Smooth muscle cell (in vitro differentiated cells): ENCODE results near the gene UBAP2. TPM values are rescaled to one million over a fixed set of nuclear protein-coding genes. Genes with fewer than 3 reads are reported as not detected.

Source experiments
- DNase-seq: peaks from one replicate; lab custom pipeline; 2025; ENCODE audit not compliant: unreplicated experiment; lab: John Stamatoyannopoulos, UW
- H2AFZ ChIP-seq: fragments of 200-600 bp; sonication (generic); 2 replicates; pipeline ENCODE4 v1.6.0; 2016; ENCODE audit warnings: antibody characterized with exemption, low read depth, mild to moderate bottlenecking
- H3F3A ChIP-seq: fragments of 200-600 bp; sonication (generic); 2 replicates; pipeline ENCODE4 v1.6.0; 2017; ENCODE audit warnings: antibody characterized with exemption, low read depth
- H3K27ac ChIP-seq: fragments of 200-600 bp; sonication (generic); 2 replicates; pipeline ENCODE4 v1.5.1; 2016; ENCODE audit warnings: low read depth, mild to moderate bottlenecking
- H3K27me3 ChIP-seq: fragments of 200-600 bp; sonication (generic); 2 replicates; pipeline ENCODE4 v1.6.1; 2016; ENCODE audit warnings: low read depth, mild to moderate bottlenecking
- H3K36me3 ChIP-seq: fragments of 200-600 bp; sonication (generic); 2 replicates; pipeline ENCODE4 v1.5.1; 2016; ENCODE audit warnings: low read depth
- H3K4me1 ChIP-seq: fragments of 200-600 bp; sonication (generic); 2 replicates; pipeline ENCODE4 v1.5.1; 2016; ENCODE audit warnings: low read depth
- H3K4me2 ChIP-seq: fragments of 200-600 bp; sonication (generic); 2 replicates; pipeline ENCODE4 v1.6.0; 2016; ENCODE audit warnings: mild to moderate bottlenecking
- H3K4me3 ChIP-seq: fragments of 200-600 bp; sonication (generic); 2 replicates; pipeline ENCODE4 v1.5.1; 2016; ENCODE audit warnings: mild to moderate bottlenecking
- H3K79me2 ChIP-seq: fragments of 200-600 bp; sonication (generic); 2 replicates; pipeline ENCODE4 v1.6.0; 2016; ENCODE audit warnings: low read depth, mild to moderate bottlenecking
- H3K9ac ChIP-seq: fragments of 200-600 bp; sonication (generic); 2 replicates; pipeline ENCODE4 v1.6.0; 2016; ENCODE audit warnings: low read depth
- H3K9me3 ChIP-seq: fragments of 200-600 bp; sonication (generic); replicated peaks from 2 replicates; pipeline ENCODE4 v1.5.1; 2016; ENCODE audit warnings: low read depth
- H4K20me1 ChIP-seq: fragments of 200-600 bp; sonication (generic); 2 replicates; pipeline ENCODE4 v1.6.0; 2016; ENCODE audit warnings: low read depth
- CTCF ChIP-seq: fragments of 200-600 bp; sonication (generic); IDR thresholded peaks from 2 replicates; pipeline ENCODE4 v1.5.1; 2017; ENCODE audit warnings: borderline replicate concordance, mild to moderate bottlenecking, antibody characterized with exemption; ENCODE audit not compliant: insufficient read depth, poor library complexity, severe bottlenecking
- WGBS: methylation state at CpG from one replicate; pipeline ENCODE4 v1.1.7; 2016; ENCODE audit warnings: low lambda C conversion rate; 5-methylcytosine and 5-hydroxymethylcytosine counted together
- polyA plus RNA-seq: library from polyadenylated mRNA; unstranded; fragments of >200 nt; fragmentation: Nextera tagmentation; extraction: Ambion mirVana; gene quantifications from 2 replicates; pipeline ENCODE4 v1.2.1, GENCODE V29; 2016
- total RNA-seq: library from RNA; depleted of rRNA; stranded (reverse); fragments of >200 nt; gene quantifications from 2 replicates; pipeline ENCODE4 v1.2.3, GENCODE V29; 2014

The UBAP2 gene
- total and polyA plus RNA-seq, 2 experiments from 2014 or later: 19.5 to 20.4 TPM

- H3K27ac ChIP-seq: no peak overlapping the region
- H3K36me3 ChIP-seq: peaks cover 5% of the 10 kb centered on the region
- H3K4me3 ChIP-seq: no peak overlapping the region
- no peak overlapping the region for H3K4me2 ChIP-seq
- H3K79me2 ChIP-seq: peaks cover 20% of the 10 kb centered on the region
- no peak for TF ChIP-seq CTCF
- 91% methylated on average over 2 of the region's 2 CpGs for WGBS
- DNase-seq: no peak
- no peaks in the 10 kb centered on the region for H3K9me3 ChIP-seq
- peaks cover 25% of the 10 kb centered on the region for H4K20me1 ChIP-seq
- no peaks in the 10 kb centered on the region for H3F3A ChIP-seq
- H2AFZ ChIP-seq: no peak overlapping the region
- H3K9ac ChIP-seq: no peak overlapping the region
- H3K4me1 ChIP-seq: no peaks in the 10 kb centered on the region
- H3K27me3 ChIP-seq: no peaks in the 10 kb centered on the region
Observed at GRCh38 chr9:33993104-33993503, 55.6 kb downstream of the UBAP2 start.

- H3K4me2 ChIP-seq: no peak overlapping the region
- no peaks in the 10 kb centered on the region for H3K27me3 ChIP-seq
- H3K27ac ChIP-seq: no peak overlapping the region
- WGBS: 91% methylated on average over 4 of the region's 4 CpGs
- no peak overlapping the region for H3K9ac ChIP-seq
- H3K9me3 ChIP-seq: no peaks in the 10 kb centered on the region
- H3K36me3 ChIP-seq: peaks cover under 1% of the 10 kb centered on the region
- H2AFZ ChIP-seq: no peak overlapping the region
- H3K79me2 ChIP-seq: peaks cover 20% of the 10 kb centered on the region
- H4K20me1 ChIP-seq: peaks cover 25% of the 10 kb centered on the region
- H3F3A ChIP-seq: no peaks in the 10 kb centered on the region
- no peak for DNase-seq
- TF ChIP-seq CTCF: no peak
- no peak overlapping the region for H3K4me3 ChIP-seq
- H3K4me1 ChIP-seq: no peaks in the 10 kb centered on the region
Observed at GRCh38 chr9:33992632-33993031, 56.1 kb downstream of the UBAP2 start.

GRCh38 chr9:33988219-33988890 is 60.3 kb downstream of the UBAP2 start:
- Histone ChIP-seq H2AFZ (no peak overlapping the region), H3K4me1 (no peaks in the 10 kb centered on the region), H3K36me3 (peaks cover 15% of the 10 kb centered on the region), H3K4me3 (no peak overlapping the region), H3K79me2 (peaks cover 20% of the 10 kb centered on the region), H3K4me2 (no peak overlapping the region), H3K27me3 (no peaks in the 10 kb centered on the region), H3K9ac (no peak overlapping the region), H3F3A (no peaks in the 10 kb centered on the region), H3K9me3 (no peaks in the 10 kb centered on the region), H4K20me1 (peaks cover 25% of the 10 kb centered on the region), H3K27ac (no peak overlapping the region)
- DNase-seq: no peak
- 79% methylated on average over 5 of the region's 5 CpGs for WGBS
- no peak for TF ChIP-seq CTCF

GRCh38 chr9:33976414-33976813 is 72.3 kb downstream of the UBAP2 start:
- Histone ChIP-seq H3F3A (no peaks in the 10 kb centered on the region), H3K4me3 (no peak overlapping the region), H3K4me1 (peaks cover 5% of the 10 kb centered on the region), H3K36me3 (peaks cover 7% of the 10 kb centered on the region), H3K27me3 (no peaks in the 10 kb centered on the region), H2AFZ (no peak overlapping the region), H3K4me2 (no peak overlapping the region), H3K9me3 (no peaks in the 10 kb centered on the region), H3K79me2 (no peaks in the 10 kb centered on the region), H4K20me1 (peaks cover 3% of the 10 kb centered on the region), H3K27ac (no peak overlapping the region), H3K9ac (no peak overlapping the region)
- no peak for TF ChIP-seq CTCF
- no peak for DNase-seq
- 89% methylated on average over 3 of the region's 3 CpGs for WGBS
